Measurements from ENCODE around the gene ADD3.
"Not testable (repeated sequence)": the region's sequence is repeated elsewhere in the genome, so short reads cannot be mapped to it uniquely, and the experiment has no call there.

Gene ADD3

GRCh38 chr10:110032801-110033700, 25.3 kb downstream of the ADD3 start:
- DNase-seq (ENCODE audit: low read depth in 1 of 2, low spot score in 1 of 2): no peak

- no peak for DNase-seq (ENCODE audit: low read depth in 1 of 2, low spot score in 1 of 2)
Observed at GRCh38 chr10:110033701-110034235, 26.0 kb downstream of the ADD3 start.

- no peak for DNase-seq (ENCODE audit: low read depth in 1 of 2, low spot score in 1 of 2)
Observed at GRCh38 chr10:110034596-110034995, 26.8 kb downstream of the ADD3 start.

GRCh38 chr10:110035070-110035921, 27.5 kb downstream of the ADD3 start:
- no peak for DNase-seq (ENCODE audit: low read depth in 1 of 2, low spot score in 1 of 2)

GRCh38 chr10:110036640-110037039, 28.9 kb downstream of the ADD3 start:
- no peak for DNase-seq (ENCODE audit: low read depth in 1 of 2, low spot score in 1 of 2)

GRCh38 chr10:110039254-110039653, 31.5 kb downstream of the ADD3 start:
- DNase-seq (ENCODE audit: low read depth in 1 of 2, low spot score in 1 of 2): no peak

- DNase-seq (ENCODE audit: low read depth in 1 of 2, low spot score in 1 of 2): no peak
Observed at GRCh38 chr10:110040108-110040507, 32.3 kb downstream of the ADD3 start.

- DNase-seq (ENCODE audit: low read depth in 1 of 2, low spot score in 1 of 2): no peak
Observed at GRCh38 chr10:110040767-110041478, 33.1 kb downstream of the ADD3 start.

GRCh38 chr10:110041479-110041829, 33.7 kb downstream of the ADD3 start:
- DNase-seq (ENCODE audit: low read depth in 1 of 2, low spot score in 1 of 2): no peak

GRCh38 chr10:110042181-110042580, 34.4 kb downstream of the ADD3 start:
- DNase-seq (ENCODE audit: low read depth in 1 of 2, low spot score in 1 of 2): no peak

- no peak for DNase-seq (ENCODE audit: low read depth in 1 of 2, low spot score in 1 of 2)
Observed at GRCh38 chr10:110042891-110043290, 35.1 kb downstream of the ADD3 start.

- no peak for DNase-seq (ENCODE audit: low read depth in 1 of 2, low spot score in 1 of 2)
Observed at GRCh38 chr10:110044681-110045080, 36.9 kb downstream of the ADD3 start.

- no peak for DNase-seq (ENCODE audit: low read depth in 1 of 2, low spot score in 1 of 2)
Observed at GRCh38 chr10:110045772-110046171, 38.0 kb downstream of the ADD3 start.

GRCh38 chr10:110048145-110048544, 40.4 kb downstream of the ADD3 start:
- not testable (repeated sequence) for DNase-seq (ENCODE audit: low read depth in 1 of 2, low spot score in 1 of 2)

- DNase-seq (ENCODE audit: low read depth in 1 of 2, low spot score in 1 of 2): no peak
Observed at GRCh38 chr10:110048781-110049180, 41.0 kb downstream of the ADD3 start.

GRCh38 chr10:110049889-110050591, 42.3 kb downstream of the ADD3 start:
- DNase-seq (ENCODE audit: low read depth in 1 of 2, low spot score in 1 of 2): not testable (repeated sequence)

GRCh38 chr10:110051487-110051886, 43.7 kb downstream of the ADD3 start:
- no peak for DNase-seq (ENCODE audit: low read depth in 1 of 2, low spot score in 1 of 2)

- no peak for DNase-seq (ENCODE audit: low read depth in 1 of 2, low spot score in 1 of 2)
Observed at GRCh38 chr10:110052916-110053315, 45.1 kb downstream of the ADD3 start.

- DNase-seq (ENCODE audit: low read depth in 1 of 2, low spot score in 1 of 2): no peak
Observed at GRCh38 chr10:110056822-110057221, 49.0 kb downstream of the ADD3 start.

GRCh38 chr10:110057456-110057855, 49.7 kb downstream of the ADD3 start:
- no peak for DNase-seq (ENCODE audit: low read depth in 1 of 2, low spot score in 1 of 2)

GRCh38 chr10:110058212-110058611, 50.4 kb downstream of the ADD3 start:
- no peak for DNase-seq (ENCODE audit: low read depth in 1 of 2, low spot score in 1 of 2)
